Glutamatergic neuron (in vitro differentiated cells): Measurements from ENCODE around the gene MTERF2. TPM values are rescaled to one million over a fixed set of nuclear protein-coding genes. Genes with fewer than 3 reads are reported as not detected.
"Not testable (repeated sequence)": the region's sequence is repeated elsewhere in the genome, so short reads cannot be mapped to it uniquely, and the experiment has no call there.

Experiments
- DNase-seq: peaks from one replicate; pipeline ENCODE4 v3.0.0; 2022
- H3K27ac Mint-ChIP-seq: one replicate; pipeline ENCODE4 v1.8.0; 2020; ENCODE audit warnings: mild to moderate bottlenecking, mixed read lengths, inconsistent platforms; ENCODE audit not compliant: unreplicated experiment
- H3K27me3 Mint-ChIP-seq: one replicate; pipeline ENCODE4 v1.8.0; 2020; ENCODE audit warnings: mild to moderate bottlenecking, moderate library complexity, mixed read lengths, inconsistent platforms; ENCODE audit not compliant: unreplicated experiment
- H3K36me3 Mint-ChIP-seq: one replicate; pipeline ENCODE4 v1.8.0; 2020; ENCODE audit warnings: mild to moderate bottlenecking, mixed read lengths, inconsistent platforms; ENCODE audit not compliant: unreplicated experiment
- H3K4me1 Mint-ChIP-seq: one replicate; pipeline ENCODE4 v1.8.0; 2020; ENCODE audit warnings: mild to moderate bottlenecking, low read depth, mixed read lengths, inconsistent platforms; ENCODE audit not compliant: unreplicated experiment
- H3K4me3 Mint-ChIP-seq: one replicate; pipeline ENCODE4 v1.8.0; 2020; ENCODE audit warnings: mild to moderate bottlenecking, mixed read lengths, inconsistent platforms; ENCODE audit not compliant: unreplicated experiment
- H3K9me3 Mint-ChIP-seq: one replicate; pipeline ENCODE4 v1.8.0; 2020; ENCODE audit warnings: mild to moderate bottlenecking, moderate library complexity, mixed read lengths, inconsistent platforms; ENCODE audit not compliant: unreplicated experiment
- total RNA-seq: library from RNA; stranded (reverse); fragmentation: NEBNext Ultra II Directional; extraction: Animal tissue kit (Norgen Biotek cat#: 25700); gene quantifications from one replicate; pipeline ENCODE4 v1.2.1, GENCODE V29; 2021; ENCODE audit not compliant: unreplicated experiment
- TF ChIP-seq, protein P1 (sequence below): fragments of 200-600 bp; sonication (generic); IDR thresholded peaks from one replicate; pipeline ENCODE4 v1.5.0; 2021; ENCODE audit not compliant: partially characterized antibody, unreplicated experiment

Gene MTERF2
- total RNA-seq, 1 donor from 2014 or later = 13.2 TPM

DNA sequence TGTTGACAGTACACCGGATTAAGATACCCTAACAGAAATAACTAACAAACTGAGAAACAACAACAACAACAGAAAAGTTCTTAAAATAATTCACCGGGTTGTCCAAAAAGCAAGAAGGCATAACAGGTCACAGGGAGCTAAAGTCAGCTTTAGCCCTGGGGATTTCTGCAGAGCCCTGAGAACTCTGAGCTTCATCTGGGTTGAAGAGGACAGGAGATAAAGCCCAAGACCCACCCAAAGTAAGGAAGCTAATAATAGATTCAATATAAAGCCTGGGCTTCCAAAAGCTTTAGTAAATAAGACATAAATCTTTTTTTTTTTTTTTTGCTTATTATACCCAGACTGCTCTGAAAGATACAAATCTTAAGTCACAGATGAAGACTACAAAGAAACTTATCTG is 44.1 kb upstream of the MTERF2 start:
- peaks cover 1% of the 10 kb centered on the region for H3K27me3 Mint-ChIP-seq

DNA sequence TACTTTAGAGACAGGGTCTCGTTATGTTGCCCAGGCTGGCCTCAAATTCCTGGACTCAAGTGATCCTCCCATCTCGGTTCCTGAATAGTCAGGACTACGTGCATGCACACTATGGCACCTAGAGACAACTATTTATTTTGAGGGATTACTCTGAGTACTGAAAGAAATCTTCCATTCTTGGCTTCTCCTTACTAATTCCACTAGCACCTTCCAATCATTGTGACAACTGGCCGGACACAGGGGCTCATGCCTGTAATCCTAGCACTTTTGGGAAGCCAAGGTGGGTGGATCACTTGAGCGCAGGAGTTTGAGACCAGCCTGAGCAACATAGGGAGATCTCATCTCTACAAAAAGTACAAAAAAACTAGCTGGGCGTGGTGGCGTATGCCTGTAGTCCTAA is 42.1 kb upstream of the MTERF2 start:
- no peaks in the 10 kb centered on the region for H3K9me3 Mint-ChIP-seq
- peaks cover 1% of the 10 kb centered on the region for H3K27me3 Mint-ChIP-seq
- TF ChIP-seq, protein P1, sequence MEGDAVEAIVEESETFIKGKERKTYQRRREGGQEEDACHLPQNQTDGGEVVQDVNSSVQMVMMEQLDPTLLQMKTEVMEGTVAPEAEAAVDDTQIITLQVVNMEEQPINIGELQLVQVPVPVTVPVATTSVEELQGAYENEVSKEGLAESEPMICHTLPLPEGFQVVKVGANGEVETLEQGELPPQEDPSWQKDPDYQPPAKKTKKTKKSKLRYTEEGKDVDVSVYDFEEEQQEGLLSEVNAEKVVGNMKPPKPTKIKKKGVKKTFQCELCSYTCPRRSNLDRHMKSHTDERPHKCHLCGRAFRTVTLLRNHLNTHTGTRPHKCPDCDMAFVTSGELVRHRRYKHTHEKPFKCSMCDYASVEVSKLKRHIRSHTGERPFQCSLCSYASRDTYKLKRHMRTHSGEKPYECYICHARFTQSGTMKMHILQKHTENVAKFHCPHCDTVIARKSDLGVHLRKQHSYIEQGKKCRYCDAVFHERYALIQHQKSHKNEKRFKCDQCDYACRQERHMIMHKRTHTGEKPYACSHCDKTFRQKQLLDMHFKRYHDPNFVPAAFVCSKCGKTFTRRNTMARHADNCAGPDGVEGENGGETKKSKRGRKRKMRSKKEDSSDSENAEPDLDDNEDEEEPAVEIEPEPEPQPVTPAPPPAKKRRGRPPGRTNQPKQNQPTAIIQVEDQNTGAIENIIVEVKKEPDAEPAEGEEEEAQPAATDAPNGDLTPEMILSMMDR = no peak
- no peaks in the 10 kb centered on the region for H3K36me3 Mint-ChIP-seq
- DNase-seq = no peak
- no peak overlapping the region for H3K27ac Mint-ChIP-seq
- H3K4me1 Mint-ChIP-seq = peaks cover 5% of the 10 kb centered on the region
- no peak overlapping the region for H3K4me3 Mint-ChIP-seq

More for the DNA sequence above, 44.1 kb upstream of the MTERF2 start:
- Mint-ChIP-seq H3K4me1 (peaks cover 5% of the 10 kb centered on the region), H3K27ac (no peak overlapping the region), H3K9me3 (peaks cover 1% of the 10 kb centered on the region), H3K4me3 (no peak overlapping the region), H3K36me3 (no peaks in the 10 kb centered on the region)
- TF ChIP-seq, protein P1 = no peak
- DNase-seq = no peak

DNA sequence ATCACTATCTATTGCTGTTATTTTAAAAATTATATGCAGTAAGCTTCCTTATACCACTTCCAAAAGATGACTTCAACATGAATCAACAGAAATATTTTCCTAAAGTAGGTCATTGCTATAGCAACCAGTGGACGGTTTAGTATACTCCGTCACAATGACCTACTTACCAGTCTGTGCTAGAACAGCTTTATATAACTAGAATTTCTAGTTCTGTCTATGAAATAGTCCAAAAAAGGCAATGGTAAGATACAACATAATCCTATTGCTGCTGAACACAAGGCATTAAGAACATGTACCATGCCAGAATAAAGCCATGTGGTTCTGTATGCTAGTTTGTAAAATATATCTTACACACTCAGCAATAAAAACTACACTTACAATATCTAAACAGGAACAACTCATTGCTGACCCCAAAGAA is 40.7 kb upstream of the MTERF2 start:
- DNase-seq = no peak
- Mint-ChIP-seq H3K9me3 (no peaks in the 10 kb centered on the region), H3K27ac (no peak overlapping the region), H3K36me3 (no peaks in the 10 kb centered on the region), H3K27me3 (peaks cover 1% of the 10 kb centered on the region), H3K4me1 (peaks cover 5% of the 10 kb centered on the region), H3K4me3 (no peak overlapping the region)
- TF ChIP-seq, protein P1 = no peak

DNA sequence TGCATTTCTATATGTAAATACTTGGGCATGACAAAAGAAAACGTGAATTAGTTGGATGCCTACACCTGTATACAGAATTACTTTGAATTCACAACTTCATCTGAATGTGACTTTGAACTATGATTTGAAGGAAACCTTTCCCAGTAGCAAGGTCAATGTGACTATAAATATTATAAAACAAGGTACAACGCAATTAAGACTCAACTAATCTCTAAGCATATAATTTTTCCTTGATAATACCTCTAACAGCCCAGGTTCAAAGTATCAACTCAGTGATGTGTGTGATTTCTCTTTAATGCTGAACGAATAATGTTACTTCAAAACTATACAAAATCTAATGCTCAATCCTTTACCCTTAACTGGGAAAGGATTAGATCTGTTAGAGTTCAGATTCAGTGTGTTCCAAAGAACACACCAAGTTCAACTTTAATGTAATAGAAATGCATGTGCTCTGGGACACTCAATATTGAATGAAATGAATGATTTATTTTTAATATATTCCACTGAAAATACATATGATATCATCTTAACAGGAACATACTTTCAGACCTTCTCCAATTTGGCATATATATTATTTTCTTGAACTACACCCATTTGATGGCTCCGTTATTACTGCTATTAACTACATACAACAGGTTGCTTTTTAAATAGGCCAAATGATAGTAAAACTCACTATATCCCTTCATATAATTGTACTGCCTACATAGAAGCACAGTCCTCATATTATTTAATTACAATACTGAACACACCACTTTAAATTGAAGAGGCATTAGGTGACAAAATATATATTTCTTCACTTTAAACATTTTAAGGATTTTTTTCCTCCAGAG is 40.1 kb upstream of the MTERF2 start:
- Mint-ChIP-seq H3K36me3 (no peaks in the 10 kb centered on the region), H3K4me3 (no peak overlapping the region), H3K4me1 (peaks cover 5% of the 10 kb centered on the region), H3K9me3 (no peaks in the 10 kb centered on the region), H3K27ac (no peak overlapping the region), H3K27me3 (peaks cover 1% of the 10 kb centered on the region)
- TF ChIP-seq, protein P1 = no peak
- DNase-seq = no peak

DNA sequence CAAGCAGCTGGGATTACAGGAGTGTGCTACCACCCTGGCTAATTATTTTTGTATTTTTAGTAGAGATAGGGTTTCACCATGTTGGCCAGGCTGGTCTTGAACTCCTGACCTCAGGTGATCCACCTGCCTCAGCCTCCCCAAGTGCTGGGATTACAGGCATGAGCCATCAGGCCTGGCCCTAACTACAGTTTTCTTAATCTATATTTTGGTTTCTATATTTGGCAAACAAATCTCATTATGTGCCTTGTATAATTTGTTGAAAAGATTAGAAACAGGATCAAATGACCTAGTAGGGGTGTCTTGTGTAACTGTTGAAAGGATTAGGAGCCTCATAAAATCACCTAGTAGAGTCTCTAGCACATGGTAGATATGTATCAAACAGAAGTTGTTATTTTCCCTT is 39.4 kb upstream of the MTERF2 start:
- not testable (repeated sequence) for H3K4me1 Mint-ChIP-seq, DNase-seq, H3K36me3 Mint-ChIP-seq, H3K9me3 Mint-ChIP-seq, H3K27me3 Mint-ChIP-seq, H3K27ac Mint-ChIP-seq, H3K4me3 Mint-ChIP-seq
